NT2/D1 (cell line): ENCODE measurements around the gene ZNF627.
A peak's percentile ranks its signal among the peaks of the same experiment; 100 is the strongest.

Experiments
- DNase-seq: peaks from one replicate; pipeline ENCODE4 v3.0.0-alpha.2; 2011; ENCODE audit warnings: low read depth, low spot score
- H3K27me3 ChIP-seq: 2 replicates; pipeline ENCODE4 v1.6.0; 2011; ENCODE audit warnings: mild to moderate bottlenecking; ENCODE audit not compliant: insufficient read length, insufficient read depth
- H3K36me3 ChIP-seq: 2 replicates; pipeline ENCODE4 v1.6.1; 2011; ENCODE audit warnings: mild to moderate bottlenecking, low read length, mixed read lengths; ENCODE audit not compliant: insufficient read depth, insufficient read length
- H3K4me1 ChIP-seq: 2 replicates; pipeline ENCODE4 v1.5.1; 2011; ENCODE audit not compliant: insufficient read depth, insufficient read length
- H3K4me3 ChIP-seq: 2 replicates; pipeline ENCODE4 v1.5.1; 2011; ENCODE audit warnings: low read depth; ENCODE audit not compliant: insufficient read length
- H3K9ac ChIP-seq: 2 replicates; pipeline ENCODE4 v1.6.0; 2011; ENCODE audit warnings: low read depth; ENCODE audit not compliant: insufficient read length
- H3K9me3 ChIP-seq: 2 replicates; pipeline ENCODE4 v1.5.1; 2011; ENCODE audit warnings: mild to moderate bottlenecking, low read length; ENCODE audit not compliant: insufficient read depth
- SUZ12 ChIP-seq: IDR thresholded peaks from 2 replicates; pipeline ENCODE4 v1.6.1; 2011; ENCODE audit not compliant: insufficient read length, insufficient read depth; ENCODE audit errors: extremely low read depth
- YY1 ChIP-seq: IDR thresholded peaks from 2 replicates; pipeline ENCODE4 v1.6.1; 2011; ENCODE audit not compliant: insufficient read length, insufficient read depth
- ZNF274 ChIP-seq: IDR thresholded peaks from 2 replicates; pipeline ENCODE4 v1.6.1; 2011; ENCODE audit warnings: mild to moderate bottlenecking, low read depth, low read length

The ZNF627 gene

GRCh38 chr19:11597202-11598102, at the start of gene ZNF627:
Gene ZNF627, plus strand, starts transcription at chr19:11597483. Its CDS starts 145 bp downstream, at chr19:11597628.
- DNase-seq = peak; percentile 98
- no peaks in the 10 kb centered on the region for H3K27me3 ChIP-seq
- peaks cover 33% of the 10 kb centered on the region for H3K36me3 ChIP-seq
- H3K4me3 ChIP-seq = peak within 1 kb of the TSS; percentile 98
- peaks cover 3% of the 10 kb centered on the region for H3K4me1 ChIP-seq
- TF ChIP-seq ZNF274 (no peak), YY1 (no peak), SUZ12 (no peak)
- H3K9me3 ChIP-seq = peaks cover 5% of the 10 kb centered on the region; the same call in 1 of the 2 replicates
- peak within 1 kb of the TSS; percentile 98 for H3K9ac ChIP-seq

DNA sequence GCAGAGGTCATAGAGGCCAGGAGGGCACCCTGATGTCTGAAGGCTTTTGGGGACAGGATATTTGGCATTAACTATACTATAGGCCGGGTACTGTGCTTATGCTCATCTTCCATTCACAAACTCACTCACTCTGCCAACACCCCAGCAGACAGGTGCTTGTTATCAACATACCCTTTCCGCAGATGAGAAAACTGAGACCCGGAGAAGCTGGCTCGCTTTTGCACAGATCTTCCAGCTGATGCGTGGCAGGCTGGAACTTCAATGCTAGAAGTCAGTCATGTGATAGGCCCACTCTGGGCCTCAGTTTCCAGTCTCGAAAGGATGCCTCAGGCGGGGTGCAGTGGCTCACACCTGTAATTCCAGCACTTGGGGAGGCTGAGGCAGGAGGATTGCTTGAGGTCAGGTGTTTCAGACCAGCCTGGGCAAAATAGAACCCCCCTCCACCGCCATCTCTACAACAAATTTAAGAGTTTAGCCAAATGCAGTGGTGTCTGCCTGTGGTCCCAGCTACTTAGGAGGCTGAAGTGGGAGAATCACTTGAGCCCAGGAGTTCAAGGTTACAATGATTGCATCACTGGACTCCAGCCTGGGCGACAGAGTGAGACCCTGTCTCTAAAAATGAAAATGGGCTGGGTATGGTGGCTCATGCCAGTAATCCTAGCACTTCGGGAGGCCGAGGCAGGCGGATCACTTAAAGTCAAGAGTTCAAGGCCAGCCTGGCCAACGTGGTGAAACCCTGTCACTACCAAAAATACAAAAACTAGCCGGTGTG, 49.2 kb upstream of the ZNF627 start:
- no peaks in the 10 kb centered on the region for H3K9me3 ChIP-seq
- no peak overlapping the region for H3K4me3 ChIP-seq
- H3K4me1 ChIP-seq = peaks cover 9% of the 10 kb centered on the region
- no peak overlapping the region for H3K9ac ChIP-seq
- TF ChIP-seq ZNF274 (no peak), SUZ12 (no peak), YY1 (no peak)
- DNase-seq = no peak
- H3K36me3 ChIP-seq = peaks cover 64% of the 10 kb centered on the region
- H3K27me3 ChIP-seq = no peaks in the 10 kb centered on the region

DNA sequence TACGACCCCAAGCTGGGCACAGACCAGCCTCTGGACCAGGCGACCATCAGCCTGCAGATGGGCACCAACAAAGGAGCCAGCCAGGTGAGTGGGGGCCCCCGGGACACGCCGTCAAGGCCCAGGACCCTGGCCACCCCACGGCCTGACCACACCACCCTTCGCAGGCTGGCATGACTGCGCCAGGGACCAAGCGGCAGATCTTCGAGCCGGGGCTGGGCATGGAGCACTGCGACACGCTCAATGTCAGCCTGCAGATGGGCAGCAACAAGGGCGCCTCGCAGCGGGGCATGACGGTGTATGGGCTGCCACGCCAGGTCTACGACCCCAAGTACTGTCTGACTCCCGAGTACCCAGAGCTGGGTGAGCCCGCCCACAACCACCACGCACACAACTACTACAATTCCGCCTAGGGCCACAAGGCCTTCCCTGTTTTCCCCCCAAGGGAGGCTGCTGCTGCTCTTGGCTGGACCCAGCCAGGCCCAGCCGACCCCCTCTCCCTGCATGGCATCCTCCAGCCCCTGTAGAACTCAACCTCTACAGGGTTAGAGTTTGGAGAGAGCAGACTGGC, 47.8 kb upstream of the ZNF627 start:
- no peak overlapping the region for H3K9ac ChIP-seq
- H3K27me3 ChIP-seq = no peaks in the 10 kb centered on the region
- H3K4me1 ChIP-seq = peaks cover 10% of the 10 kb centered on the region
- DNase-seq = no peak
- H3K9me3 ChIP-seq = no peaks in the 10 kb centered on the region
- TF ChIP-seq YY1 (no peak), ZNF274 (no peak), SUZ12 (no peak)
- H3K36me3 ChIP-seq = peaks cover 70% of the 10 kb centered on the region
- H3K4me3 ChIP-seq = no peak overlapping the region

DNA sequence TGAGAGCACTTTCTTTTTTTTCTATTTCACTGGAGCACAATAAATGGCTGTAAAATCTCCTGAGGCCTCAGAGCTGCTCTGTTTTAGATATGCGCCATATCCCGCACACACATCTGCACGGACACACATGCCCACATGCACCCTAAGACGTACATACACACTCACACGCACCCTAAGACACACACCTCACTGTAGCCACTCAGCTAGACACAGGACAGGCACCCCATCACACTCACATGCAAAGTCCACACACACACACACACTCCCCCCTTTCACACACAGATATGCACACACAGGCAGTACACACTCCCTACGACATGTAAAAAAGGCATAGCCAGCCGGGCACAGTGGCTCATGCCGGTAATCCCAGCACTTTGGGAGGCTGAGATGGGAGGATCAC, 47.0 kb upstream of the ZNF627 start:
- TF ChIP-seq YY1 = no peak
- no peak for TF ChIP-seq SUZ12
- TF ChIP-seq ZNF274 = no peak
- Histone ChIP-seq H3K4me3 (no peak overlapping the region), H3K27me3 (no peaks in the 10 kb centered on the region), H3K4me1 (peaks cover 10% of the 10 kb centered on the region), H3K9ac (peak overlapping the region; percentile 9), H3K9me3 (no peaks in the 10 kb centered on the region), H3K36me3 (peaks cover 75% of the 10 kb centered on the region)
- DNase-seq = no peak

GRCh38 chr19:11551603-11552235, 45.6 kb upstream of the ZNF627 start:
- peaks cover 6% of the 10 kb centered on the region for H3K4me1 ChIP-seq
- peaks cover 85% of the 10 kb centered on the region for H3K36me3 ChIP-seq
- no peak overlapping the region for H3K9ac ChIP-seq
- H3K27me3 ChIP-seq = no peaks in the 10 kb centered on the region
- DNase-seq = no peak
- TF ChIP-seq ZNF274 (no peak), YY1 (no peak), SUZ12 (no peak)
- no peak overlapping the region for H3K4me3 ChIP-seq
- H3K9me3 ChIP-seq = no peaks in the 10 kb centered on the region

DNA sequence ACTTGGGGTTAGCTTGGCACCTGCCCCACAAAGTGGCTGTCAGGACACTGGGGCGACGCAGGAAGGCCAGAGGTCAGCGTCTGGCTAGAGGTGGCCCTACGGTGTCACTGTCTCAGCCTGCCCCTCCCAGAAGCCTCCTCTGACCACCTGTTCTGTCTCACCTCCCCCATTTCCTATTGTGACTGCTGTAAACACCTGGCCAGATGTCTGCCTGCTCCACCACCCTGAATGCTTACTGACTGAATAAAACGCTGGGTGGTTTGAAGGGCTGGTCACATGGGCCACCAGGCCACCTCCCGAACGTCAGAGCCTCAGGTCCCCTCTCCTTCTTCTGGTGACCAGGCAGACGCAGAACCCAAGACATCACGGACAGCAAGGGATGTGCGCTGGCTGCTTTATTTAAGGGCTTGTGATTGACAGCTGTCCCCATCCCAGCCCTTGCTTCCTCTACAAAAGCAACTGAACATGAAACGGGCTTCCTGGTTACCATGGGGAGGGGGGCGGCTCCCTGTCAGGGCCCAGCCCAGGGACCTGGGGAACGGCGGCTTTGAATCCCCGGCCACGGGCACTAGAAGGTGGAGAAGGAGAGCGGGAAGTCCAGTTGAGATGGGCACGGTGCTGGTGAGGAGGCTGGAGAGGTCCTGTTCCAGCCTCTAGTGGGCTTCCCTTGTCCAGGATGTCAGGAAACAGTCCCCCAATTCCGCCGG, 44.5 kb upstream of the ZNF627 start:
- Histone ChIP-seq H3K4me3 (no peak overlapping the region), H3K4me1 (peaks cover 5% of the 10 kb centered on the region), H3K36me3 (peaks cover 85% of the 10 kb centered on the region), H3K27me3 (no peaks in the 10 kb centered on the region), H3K9me3 (no peaks in the 10 kb centered on the region), H3K9ac (no peak overlapping the region)
- no peak for DNase-seq
- TF ChIP-seq ZNF274 = no peak; the same call in 1 of the 2 replicates
